HG02571 (cell line): ENCODE data around the gene TLR10.
"Not testable (repeated sequence)": the region's sequence is repeated elsewhere in the genome, so short reads cannot be mapped to it uniquely, and the experiment has no call there.

Experiments used
- ATAC-seq: cut with Tn5 transposase; IDR thresholded peaks from one replicate; pipeline ENCODE4 v1.9.1; 2021; ENCODE audit warnings: mild to moderate bottlenecking, moderate library complexity; ENCODE audit not compliant: unreplicated experiment

Gene TLR10

GRCh38 chr4:38769857-38770256 lies 12.9 kb downstream of the TLR10 start:
- ATAC-seq = no peak

- no peak for ATAC-seq
Observed at GRCh38 chr4:38769441-38769840, 13.3 kb downstream of the TLR10 start.

- ATAC-seq = no peak
Observed at GRCh38 chr4:38768968-38769394, 13.8 kb downstream of the TLR10 start.

- ATAC-seq = not testable (repeated sequence)
Observed at GRCh38 chr4:38766940-38767339, 15.8 kb downstream of the TLR10 start.

- ATAC-seq = no peak
Observed at GRCh38 chr4:38765382-38765781, 17.4 kb downstream of the TLR10 start.

- no peak for ATAC-seq
Observed at GRCh38 chr4:38764277-38764676, 18.5 kb downstream of the TLR10 start.

- peak; percentile 28 for ATAC-seq
Observed at GRCh38 chr4:38762560-38762959, 20.2 kb downstream of the TLR10 start.

- ATAC-seq = no peak
Observed at GRCh38 chr4:38759790-38760122, 23.0 kb downstream of the TLR10 start.

GRCh38 chr4:38759113-38759789 lies 23.5 kb downstream of the TLR10 start:
- ATAC-seq = no peak

- ATAC-seq = no peak
Observed at GRCh38 chr4:38757945-38758600, 24.7 kb downstream of the TLR10 start.

- no peak for ATAC-seq
Observed at GRCh38 chr4:38752941-38753806, 29.6 kb downstream of the TLR10 start.

- ATAC-seq = peak; percentile 99
Observed at GRCh38 chr4:38752372-38752940, 30.3 kb downstream of the TLR10 start.

GRCh38 chr4:38751341-38752010 lies 31.3 kb downstream of the TLR10 start:
- no peak for ATAC-seq

GRCh38 chr4:38749336-38749735 lies 33.5 kb downstream of the TLR10 start:
- ATAC-seq = no peak

GRCh38 chr4:38747629-38748028 lies 35.2 kb downstream of the TLR10 start:
- no peak for ATAC-seq

GRCh38 chr4:38745881-38746280 lies 36.9 kb downstream of the TLR10 start:
- no peak for ATAC-seq

- ATAC-seq = no peak
Observed at GRCh38 chr4:38743866-38744265, 38.9 kb downstream of the TLR10 start.

GRCh38 chr4:38740303-38740702 lies 42.5 kb downstream of the TLR10 start:
- ATAC-seq = no peak

- ATAC-seq = no peak
Observed at GRCh38 chr4:38738940-38739803, 43.6 kb downstream of the TLR10 start.

- ATAC-seq = no peak
Observed at GRCh38 chr4:38735870-38736269, 46.9 kb downstream of the TLR10 start.
